Stimulated activated CD8-positive, alpha-beta memory T cell treated with anti-CD3 and anti-CD28 coated beads, Interleukin-2, amount 100 ng/mL, for 48 hours (primary cell): ENCODE measurements around the gene MAST2.
A peak's percentile ranks its signal among the peaks of the same experiment; 100 is the strongest.

Experiments
- DNase-seq, 2 donors: peaks; one replicate each; pipeline ENCODE4 v3.0.0-alpha.2; 2020; ENCODE audit warnings: low read depth in 2 of 2

Gene MAST2

GRCh38 chr1:46062651-46063319, 259.4 kb downstream of the MAST2 start:
- peak; percentile 3 to 20 for DNase-seq

GRCh38 chr1:46064708-46065107, 261.3 kb downstream of the MAST2 start:
- no peak for DNase-seq

- no peak for DNase-seq
Measured at GRCh38 chr1:46065405-46065804, 262.0 kb downstream of the MAST2 start.

- no peak for DNase-seq
Measured at GRCh38 chr1:46067652-46068051, 264.2 kb downstream of the MAST2 start.

- DNase-seq: no peak
Measured at GRCh38 chr1:46068525-46068924, 265.1 kb downstream of the MAST2 start.

GRCh38 chr1:46070164-46070814, 266.9 kb downstream of the MAST2 start:
- no peak for DNase-seq

GRCh38 chr1:46072975-46073374, 269.6 kb downstream of the MAST2 start:
- no peak for DNase-seq

GRCh38 chr1:46076343-46076742, 272.9 kb downstream of the MAST2 start:
- no peak for DNase-seq

GRCh38 chr1:46077644-46078043, 274.2 kb downstream of the MAST2 start:
- no peak for DNase-seq

- no peak for DNase-seq
Measured at GRCh38 chr1:46080257-46080656, 276.8 kb downstream of the MAST2 start.

- no peak for DNase-seq
Measured at GRCh38 chr1:46081206-46081605, 277.8 kb downstream of the MAST2 start.

GRCh38 chr1:46081619-46082018, 278.2 kb downstream of the MAST2 start:
- no peak for DNase-seq

GRCh38 chr1:46083579-46083978, 280.2 kb downstream of the MAST2 start:
- no peak for DNase-seq

- DNase-seq: no peak
Measured at GRCh38 chr1:46084553-46085451, 281.4 kb downstream of the MAST2 start.
